Posterior cingulate gyrus (tissue), 11 donors: ENCODE results near the gene TBL3.
"Not testable (repeated sequence)": the region's sequence is repeated elsewhere in the genome, so short reads cannot be mapped to it uniquely, and the experiment has no call there.

Experiments
- DNase-seq, 10 donors: peaks; one replicate each; pipeline versions ENCODE4 v3.0.0 to v3.0.0-alpha.2; 2020 to 2021; ENCODE audit warnings: mixed read lengths in 3 of 10
- intact Hi-C: fragments of 100-400 bp; cut with DNase I; formaldehyde crosslinking; loops from one replicate; pipeline ENCODE4 v1.15.1; 2023

The TBL3 gene

DNA sequence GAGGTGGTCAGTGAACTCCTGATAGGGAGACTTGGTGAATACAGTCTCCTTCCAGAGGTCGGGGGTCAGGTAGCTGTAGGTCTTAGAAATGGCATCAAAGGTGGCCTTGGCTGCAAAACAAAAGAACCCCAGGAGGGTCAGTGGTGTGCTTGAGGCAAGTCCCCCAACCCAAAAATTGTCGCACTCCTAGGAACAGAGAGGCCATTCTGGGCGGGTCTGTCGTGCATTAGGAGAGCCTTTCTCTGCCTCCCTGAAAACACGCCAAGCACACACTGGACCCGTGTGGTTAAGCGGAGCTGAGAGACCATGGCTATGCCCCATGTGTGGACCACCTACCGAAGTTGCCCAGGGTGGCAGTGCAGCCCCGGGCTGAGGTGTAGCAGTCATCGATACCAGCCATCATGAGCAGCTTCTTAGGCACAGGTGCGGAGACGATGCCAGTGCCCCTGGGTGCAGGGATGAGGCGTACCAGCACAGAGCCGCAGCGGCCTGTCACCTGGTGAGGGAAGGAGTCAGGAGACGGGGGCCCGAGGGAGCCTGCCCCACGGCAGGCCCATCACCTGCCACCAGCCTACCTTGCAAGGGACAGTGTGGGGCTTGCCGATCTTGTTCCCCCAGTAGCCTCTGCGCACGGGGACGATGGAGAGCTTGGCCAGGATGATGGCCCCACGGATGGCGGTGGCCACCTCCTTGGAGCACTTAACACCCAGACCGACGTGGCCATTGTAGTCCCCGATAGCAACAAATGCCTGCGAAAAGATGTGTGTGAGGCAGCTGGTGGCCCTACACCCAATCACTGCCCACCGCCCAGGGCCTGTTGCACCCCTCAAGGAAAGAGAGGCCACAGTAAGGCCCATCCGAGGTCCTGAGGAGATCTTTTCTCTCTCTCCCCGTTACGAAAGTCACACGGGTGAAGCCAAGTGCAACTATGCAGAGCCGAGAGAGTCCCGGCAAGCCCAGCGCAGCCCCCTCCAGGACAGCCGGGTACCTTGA is 9.4 kb upstream of the TBL3 start:
- intact Hi-C loops, result loop anchor here (5.0 kb wide), 1 partner anchor 190 kb away; the partner anchor contains the start of genes EME2, MRPS34 and NME3
- DNase-seq, result not testable (repeated sequence)

DNA sequence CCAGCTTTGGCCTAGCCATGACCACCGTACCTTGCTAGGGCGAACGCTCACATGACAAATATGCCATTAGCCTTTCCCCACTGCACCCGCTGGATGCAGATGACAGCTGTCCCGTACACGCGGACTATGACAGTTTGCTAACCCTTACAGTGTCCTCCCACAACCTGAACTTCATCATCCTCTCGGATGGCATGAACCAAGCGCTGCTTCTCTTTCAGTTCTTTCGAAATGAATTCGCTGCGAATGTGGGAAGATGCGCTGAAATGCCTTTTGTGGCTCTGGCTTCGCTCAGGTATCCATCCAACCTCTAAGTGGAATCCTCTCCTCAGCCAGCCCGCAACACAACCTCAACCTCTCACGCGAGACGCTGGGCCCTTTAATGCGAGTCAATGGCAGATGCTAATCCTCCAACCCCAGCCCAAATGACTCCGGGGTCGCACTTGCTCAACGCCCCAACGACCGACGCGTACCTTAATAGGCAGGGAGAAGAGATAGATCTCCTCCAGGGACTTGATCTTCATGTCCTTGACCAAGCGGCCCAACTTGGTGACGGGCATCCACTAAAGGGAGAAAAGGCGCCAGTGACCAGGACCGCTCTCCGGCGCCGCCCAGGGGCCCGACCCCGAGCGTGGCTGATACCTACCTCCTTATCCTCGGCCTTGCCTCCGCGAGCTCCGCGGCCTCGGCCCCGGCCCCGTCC is 7.9 kb upstream of the TBL3 start:
- intact Hi-C loops, result loop anchor here (5.0 kb wide), 1 partner anchor 192 kb away; the partner anchor contains the start of genes EME2, MRPS34 and NME3
- peak in 3 of 10 donors; percentile 33 to 87 (median 59) for DNase-seq

DNA sequence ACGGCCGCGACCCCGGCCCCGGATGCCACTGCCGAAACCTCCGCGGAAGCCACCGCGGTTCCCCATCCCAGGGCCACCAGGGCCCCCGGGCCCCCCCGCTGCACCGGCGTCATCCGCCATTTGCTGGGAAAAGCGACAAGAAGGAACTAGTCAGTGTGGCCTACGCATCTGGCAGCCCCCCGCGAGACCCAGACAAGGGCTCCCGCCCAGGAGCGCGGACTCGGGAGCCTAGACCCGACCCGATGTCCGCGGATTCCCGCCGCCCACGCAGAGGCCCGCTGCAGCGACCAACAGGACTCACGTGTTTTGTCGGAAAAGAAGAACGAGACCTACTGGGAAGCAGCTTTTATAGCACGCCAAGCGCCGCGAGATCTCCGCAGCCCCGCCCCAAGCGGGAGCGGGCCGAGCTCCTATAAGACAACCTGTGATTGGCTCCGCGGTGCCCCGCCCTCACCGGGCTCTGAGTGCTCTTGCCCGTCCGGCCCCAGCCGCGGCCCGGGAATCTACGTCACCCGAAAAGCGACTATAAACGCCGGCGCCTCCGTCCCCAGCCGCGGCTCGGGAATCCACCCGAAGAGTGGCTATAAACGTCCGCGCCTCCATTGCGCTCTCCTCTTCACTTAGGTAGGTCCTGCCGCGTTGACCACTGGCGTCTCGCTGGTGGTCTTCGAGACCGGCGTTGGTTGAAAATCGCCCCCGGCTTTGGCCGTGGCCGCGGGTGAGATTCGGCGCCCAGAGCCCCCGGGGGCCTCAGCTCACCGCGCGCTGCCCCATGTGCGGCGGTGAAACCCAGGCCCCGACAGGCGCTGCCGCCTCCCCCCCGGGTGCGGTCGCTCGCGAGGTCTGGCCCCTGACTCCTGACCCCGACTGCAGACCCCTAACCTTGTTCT is 7.1 kb upstream of the TBL3 start, which contains the start of gene RPS2:
Gene RPS2 (minus strand): TSS at position 321 of the 890 bp plus-strand sequence. CDS start 201 bp downstream, at position 120.
- intact Hi-C loops, result loop anchor here (5.0 kb wide), 1 partner anchor 192 kb away; the partner anchor contains the start of genes EME2, MRPS34 and NME3
- DNase-seq, result peak; percentile 98 to 100 (median 99)

DNA sequence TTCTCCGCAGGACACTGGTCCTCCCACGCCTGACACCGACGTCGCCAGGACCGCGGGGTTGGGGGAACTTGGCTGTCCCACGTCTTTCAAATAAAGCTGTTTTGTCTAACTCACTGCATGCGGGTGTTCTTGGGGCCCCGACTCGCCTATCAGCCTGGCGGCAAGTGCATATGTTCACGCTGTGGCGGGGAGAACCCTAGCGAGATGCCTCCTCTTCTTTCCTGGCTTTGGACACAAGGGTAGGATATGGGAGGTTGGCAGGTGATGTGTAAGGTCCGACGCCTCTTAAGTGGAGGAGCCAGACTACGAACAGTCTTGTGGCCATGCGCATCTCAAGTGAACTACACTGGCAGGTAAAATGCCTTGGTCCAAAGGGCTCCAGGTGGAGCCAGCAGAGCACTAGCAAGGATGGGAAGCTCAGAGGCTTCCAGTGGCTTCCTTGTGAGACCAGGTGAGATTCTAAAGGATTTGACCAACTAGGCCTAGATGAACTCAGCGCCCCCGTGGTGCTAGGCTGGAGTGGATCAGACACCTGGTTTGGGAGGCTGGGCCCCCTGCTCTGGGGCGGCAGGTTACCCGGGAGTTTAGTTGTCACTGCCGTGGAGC is 6.4 kb upstream of the TBL3 start:
- intact Hi-C loops, result no loop called here
- DNase-seq, result no peak

DNA sequence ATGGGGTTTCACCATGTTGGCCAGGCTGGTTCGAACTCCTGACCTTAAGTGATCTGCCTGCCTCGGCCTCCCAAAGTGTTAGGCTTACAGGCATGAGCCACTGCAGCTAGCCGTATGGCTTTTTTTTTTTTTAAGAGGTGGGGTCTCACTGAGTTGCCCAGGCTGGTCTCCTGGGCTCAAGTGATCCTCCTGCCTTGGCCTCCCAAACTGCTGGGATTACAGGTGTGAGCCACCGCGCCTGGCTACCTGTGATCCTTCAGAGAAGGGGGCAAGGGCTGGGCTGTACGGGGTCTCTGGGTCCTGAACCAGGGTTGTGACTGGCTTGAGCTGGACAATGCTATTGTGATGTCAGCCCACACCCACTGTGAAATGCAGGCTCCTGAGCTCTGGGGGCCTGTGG is 5.4 kb upstream of the TBL3 start, which contains the start of gene RNF151:
Gene RNF151 (plus strand): TSS at position 397 of the 400 bp plus-strand sequence. CDS start 26 bp downstream, outside the sequence.
- no peak for DNase-seq
- intact Hi-C loops, result no loop called here

DNA sequence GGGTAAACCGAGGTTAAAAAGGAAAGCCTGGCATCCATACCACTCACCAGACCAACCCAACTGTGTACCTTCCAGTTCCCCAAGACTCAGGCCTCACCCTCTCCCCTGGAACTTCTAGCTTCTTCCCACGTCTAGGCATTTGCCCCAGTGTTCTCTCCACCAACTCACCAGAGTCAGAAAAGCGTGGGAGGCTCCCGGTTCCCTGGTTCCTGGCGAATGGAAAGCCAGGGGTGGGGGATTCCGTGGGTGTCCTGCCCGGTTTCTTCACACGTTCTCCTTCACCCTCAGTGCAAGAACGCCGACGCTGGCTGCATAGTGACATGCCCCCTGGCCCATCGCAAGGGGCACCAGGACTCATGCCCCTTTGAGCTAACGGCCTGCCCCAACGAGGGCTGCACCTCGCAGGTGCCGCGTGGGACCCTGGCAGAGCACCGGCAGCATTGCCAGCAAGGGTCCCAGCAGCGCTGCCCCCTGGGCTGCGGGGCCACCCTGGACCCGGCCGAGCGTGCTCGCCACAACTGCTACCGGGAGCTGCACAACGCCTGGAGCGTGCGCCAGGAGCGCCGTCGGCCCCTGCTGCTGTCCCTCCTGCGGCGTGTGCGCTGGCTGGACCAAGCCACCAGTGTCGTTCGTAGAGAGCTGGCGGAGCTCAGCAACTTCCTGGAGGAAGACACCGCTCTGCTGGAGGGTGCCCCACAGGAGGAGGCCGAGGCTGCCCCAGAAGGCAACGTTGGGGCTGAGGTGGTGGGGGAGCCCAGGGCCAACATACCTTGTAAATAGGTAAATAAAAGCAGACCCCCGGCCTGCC is 3.5 kb upstream of the TBL3 start:
- no peak for DNase-seq
- intact Hi-C loops, result no loop called here

DNA sequence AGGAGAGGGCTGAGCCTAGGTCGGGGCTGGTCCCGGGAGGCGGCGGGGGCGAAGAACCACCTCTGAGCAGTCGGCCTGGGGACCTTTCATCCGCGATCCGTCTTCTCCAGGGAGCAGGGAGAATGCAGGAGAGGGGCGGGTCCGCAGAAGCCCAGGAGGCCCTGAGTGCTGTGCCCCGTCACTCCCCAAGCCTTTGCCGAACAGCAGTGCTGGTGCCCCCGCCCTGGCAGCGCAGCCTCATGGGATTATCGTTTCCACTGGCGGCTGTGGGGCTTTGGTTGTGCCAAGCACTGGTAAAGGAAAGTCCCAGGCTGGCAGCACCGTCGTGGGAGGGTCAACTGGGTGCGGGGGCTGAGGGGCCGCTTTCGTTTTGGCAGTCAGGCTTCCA is 631 bp downstream of the TBL3 start:
- intact Hi-C loops, result no loop called here
- DNase-seq, result peak in 1 of 10 donors; percentile 75

DNA sequence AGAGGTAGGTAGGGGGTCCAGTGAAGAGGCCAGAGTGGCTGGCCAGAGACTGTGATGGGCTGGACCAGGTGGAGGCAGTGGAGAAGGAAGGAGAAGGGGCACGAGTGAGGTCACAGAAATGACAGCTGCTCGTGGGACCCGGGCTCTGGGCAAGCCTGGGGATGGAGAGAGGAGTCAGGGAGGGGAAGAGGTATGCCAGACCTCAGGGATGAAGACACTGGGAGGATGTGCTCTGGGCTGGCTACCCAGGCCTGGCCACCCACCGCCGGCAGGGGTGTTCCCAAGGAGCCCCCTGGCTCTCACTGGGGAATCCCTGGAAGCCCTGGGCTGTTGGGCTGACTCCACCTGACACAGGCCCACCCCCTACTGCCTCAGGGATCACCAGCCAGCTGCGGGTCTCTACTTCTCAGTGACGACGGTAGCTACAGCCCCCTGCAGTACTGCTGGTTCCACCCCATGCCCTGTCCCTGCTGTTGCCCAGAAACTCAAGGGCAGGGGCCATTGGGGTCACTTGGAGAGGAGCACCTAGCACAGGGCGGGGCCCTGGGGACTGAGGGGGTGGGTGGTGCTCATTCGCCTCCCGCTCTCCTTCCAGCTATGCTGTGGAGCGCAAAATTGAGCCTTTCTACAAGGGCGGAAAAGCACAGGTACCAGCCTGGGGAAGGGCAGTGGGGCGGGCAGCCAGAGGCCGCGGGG is 1.8 kb downstream of the TBL3 start:
- DNase-seq, result peak in 1 of 10 donors; percentile 80
- intact Hi-C loops, result no loop called here

DNA sequence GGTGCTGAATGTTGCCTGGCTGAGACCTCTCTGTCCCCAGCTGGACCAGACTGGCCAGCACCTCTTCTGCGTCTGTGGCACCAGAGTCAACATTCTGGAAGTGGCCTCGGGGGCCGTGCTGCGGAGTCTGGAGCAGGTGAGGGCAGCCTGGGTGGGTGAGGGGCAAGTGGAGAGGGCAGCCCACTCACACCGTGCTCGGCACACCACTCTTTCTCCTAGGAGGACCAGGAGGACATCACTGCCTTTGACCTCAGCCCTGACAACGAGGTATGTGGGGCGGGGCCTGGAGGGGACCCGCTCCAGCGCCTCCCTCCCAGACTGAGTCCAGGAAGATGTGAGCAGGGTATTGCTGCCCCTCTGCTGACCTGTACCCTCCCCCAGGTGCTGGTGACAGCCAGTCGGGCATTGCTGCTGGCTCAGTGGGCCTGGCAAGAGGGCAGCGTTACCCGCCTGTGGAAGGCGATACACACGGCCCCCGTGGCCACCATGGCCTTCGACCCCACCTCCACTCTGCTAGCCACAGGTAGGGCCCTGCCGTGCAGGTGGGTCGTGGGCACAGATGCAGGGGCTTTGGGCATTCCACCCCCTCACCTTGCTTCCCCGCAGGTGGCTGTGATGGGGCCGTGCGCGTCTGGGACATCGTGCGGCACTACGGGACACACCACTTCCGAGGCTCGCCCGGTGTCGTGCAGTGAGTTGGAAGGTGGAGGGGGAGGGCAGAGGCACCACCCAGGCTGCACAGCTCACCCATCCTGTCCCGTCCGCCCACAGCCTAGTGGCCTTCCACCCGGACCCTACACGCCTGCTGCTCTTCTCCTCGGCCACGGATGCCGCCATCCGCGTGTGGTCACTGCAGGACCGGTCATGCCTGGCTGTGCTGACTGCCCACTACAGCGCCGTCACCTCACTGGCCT is 2.6 kb downstream of the TBL3 start:
- intact Hi-C loops, result no loop called here
- DNase-seq, result peak in 1 of 10 donors; percentile 80

DNA sequence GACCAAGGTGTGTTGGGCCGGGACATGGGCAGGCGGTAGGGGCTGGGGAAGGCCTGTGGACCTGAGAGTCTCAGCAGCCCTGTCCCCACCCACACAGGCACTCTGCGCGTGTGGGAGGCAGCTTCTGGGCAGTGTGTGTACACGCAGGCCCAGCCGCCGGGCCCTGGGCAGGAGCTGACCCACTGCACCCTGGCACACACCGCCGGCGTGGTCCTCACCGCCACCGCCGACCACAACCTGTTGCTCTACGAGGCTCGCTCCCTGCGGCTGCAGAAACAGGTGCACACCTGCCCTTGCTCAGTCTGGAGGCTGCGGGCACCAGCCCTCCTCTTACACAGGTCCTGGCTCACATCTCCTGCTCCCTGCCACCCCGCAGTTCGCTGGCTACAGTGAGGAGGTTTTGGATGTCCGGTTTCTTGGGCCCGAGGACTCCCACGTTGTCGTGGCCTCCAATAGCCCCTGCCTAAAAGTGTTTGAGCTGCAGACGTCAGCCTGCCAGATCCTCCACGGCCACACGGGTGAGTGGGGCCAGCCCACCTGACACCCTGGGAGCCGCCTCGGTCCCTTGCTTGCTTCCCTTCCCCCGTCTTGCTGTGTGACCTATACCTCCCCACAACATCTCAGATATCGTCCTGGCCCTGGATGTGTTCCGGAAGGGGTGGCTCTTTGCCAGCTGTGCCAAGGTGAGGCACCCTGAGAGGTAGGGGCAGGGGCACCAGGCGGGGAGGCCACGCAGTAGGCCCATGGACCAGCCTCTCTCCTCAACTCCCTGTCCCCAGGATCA is 3.8 kb downstream of the TBL3 start:
- no peak for DNase-seq
- intact Hi-C loops, result no loop called here

DNA sequence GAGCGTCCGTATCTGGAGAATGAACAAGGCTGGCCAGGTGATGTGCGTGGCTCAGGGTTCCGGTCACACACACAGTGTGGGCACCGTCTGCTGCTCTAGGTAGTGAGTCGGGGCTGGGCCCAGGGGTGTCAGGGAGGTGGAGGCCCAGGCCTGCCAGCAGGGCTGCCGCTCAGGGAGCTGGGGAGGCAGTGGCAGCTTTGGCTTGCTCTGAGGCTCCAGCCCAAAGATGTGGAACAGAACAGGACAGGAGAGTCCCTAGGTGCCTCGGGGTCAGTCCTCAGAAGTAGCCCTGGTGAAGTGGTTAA is 4.3 kb downstream of the TBL3 start:
- intact Hi-C loops, result no loop called here

DNA sequence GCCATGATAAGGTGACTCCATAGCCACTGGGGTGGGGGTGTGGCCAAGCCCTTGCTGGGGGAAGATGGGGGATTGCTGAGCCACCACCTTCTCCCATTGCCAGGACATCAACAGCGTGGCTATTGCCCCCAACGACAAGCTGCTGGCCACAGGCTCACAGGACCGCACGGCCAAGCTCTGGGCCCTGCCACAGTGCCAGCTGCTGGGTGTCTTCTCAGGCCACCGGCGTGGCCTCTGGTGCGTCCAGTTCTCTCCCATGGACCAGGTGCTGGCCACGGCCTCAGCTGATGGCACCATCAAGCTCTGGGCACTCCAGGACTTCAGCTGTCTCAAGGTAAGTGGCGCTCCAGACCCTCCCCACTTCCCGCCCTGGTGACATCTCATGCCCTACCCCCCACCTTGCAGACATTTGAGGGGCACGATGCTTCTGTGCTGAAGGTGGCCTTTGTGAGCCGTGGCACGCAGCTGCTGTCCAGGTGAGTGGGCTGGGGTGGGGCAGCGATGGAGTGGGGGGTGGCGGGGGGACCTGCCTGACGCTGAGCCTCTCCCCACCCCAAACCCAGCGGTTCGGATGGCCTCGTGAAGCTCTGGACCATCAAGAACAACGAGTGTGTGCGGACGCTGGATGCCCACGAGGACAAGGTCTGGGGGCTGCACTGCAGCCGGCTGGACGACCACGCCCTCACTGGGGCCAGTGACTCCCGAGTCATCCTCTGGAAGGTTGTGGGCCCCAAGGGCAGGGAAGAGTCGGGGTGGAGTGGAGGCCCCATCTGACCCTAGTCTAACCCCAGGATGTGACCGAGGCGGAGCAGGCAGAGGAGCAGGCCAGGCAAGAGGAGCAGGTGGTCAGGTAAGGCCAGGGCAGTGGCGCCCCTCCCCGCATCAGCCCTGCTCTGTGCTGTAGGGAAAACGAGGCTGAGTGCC is 5.4 kb downstream of the TBL3 start:
- DNase-seq, result no peak
- intact Hi-C loops, result no loop called here

More for the DNA sequence above, 4.3 kb downstream of the TBL3 start:
- DNase-seq, result no peak

DNA sequence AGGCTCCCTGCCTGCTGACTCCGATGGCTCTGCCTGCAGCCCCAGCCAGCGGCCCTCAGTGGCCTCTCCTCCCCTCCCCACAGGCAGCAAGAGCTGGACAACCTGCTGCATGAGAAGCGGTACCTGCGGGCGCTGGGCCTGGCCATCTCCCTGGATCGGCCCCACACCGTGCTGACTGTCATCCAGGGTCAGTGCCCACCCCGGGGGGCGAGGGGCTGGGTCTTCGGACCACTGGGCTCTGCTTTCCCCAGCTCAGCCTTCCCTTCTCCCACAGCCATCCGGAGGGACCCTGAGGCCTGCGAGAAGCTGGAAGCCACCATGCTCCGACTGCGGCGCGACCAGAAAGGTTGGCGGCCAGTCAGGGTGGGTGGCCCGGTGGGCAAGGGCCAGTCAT is 6.0 kb downstream of the TBL3 start:
- DNase-seq, result no peak
- intact Hi-C loops, result no loop called here

DNA sequence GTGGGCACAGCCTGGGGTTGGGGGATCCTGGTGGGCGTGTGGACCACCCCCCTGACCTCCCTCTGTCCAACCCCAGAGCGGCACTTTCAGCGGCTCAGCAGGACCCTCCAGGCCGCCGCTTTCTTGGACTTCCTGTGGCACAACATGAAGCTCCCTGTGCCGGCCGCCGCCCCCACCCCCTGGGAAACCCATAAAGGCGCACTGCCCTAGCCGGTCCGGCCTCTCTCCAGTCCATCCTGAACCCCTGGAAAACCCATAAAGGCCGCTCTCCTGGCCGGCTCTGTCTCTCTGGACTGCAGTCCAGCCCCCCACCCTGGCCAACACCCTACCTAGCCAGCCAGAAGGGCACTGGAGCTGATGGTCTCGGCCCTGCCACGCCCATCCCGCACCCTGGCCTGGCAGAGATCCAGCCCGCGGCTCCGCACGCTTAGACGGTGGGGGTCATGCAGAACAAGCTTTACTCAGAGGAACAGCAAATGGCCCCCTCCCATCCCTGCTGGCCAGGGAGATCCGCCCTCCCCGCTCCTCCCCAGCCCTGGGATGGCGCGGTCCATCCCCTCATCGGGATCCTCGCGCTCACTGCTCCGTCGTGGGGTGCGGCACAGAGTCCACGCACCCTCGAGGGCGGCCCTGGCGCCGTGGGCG is 6.7 kb downstream of the TBL3 start:
- intact Hi-C loops, result no loop called here
- DNase-seq, result no peak
